ENCODE data around the gene PRPF31.
"Not testable (repeated sequence)": the region's sequence is repeated elsewhere in the genome, so short reads cannot be mapped to it uniquely, and the experiment has no call there.

PRPF31 gene

DNA sequence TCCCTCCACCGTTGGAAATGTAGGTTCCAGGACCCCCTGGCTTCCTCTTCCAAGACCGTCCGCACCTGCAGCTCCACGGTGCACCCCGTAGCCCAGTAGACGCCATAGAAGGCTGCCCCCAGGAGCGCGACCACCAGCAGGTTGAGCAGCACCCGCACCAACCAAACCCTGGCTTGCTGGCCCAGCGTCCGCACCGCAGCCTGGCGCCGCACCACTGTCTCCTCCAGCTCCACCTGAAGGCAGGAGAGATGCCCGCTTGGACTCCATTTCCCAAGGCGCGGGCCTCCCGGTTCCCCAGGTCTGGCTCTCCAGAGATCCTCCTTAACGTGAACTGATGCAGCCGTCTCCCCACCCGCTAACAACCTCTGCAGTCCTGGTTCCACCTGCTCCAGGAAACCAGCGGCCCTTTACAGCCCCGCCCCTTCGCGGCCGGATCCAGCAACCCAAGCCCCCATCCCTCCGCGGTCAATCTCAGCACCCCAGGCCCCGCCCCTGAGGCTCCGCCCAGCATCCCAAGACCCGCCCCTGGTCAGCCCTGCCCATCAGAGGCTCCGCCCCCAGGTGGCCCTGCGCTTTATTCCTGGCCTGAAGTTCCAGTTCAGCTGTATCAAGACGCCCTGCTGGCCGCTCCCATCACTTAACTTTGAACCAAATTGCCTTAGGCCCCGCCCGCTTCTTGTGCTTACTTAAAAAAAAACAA, 49.0 kb downstream of the PRPF31 start:
- DNase-seq: no peak

DNA sequence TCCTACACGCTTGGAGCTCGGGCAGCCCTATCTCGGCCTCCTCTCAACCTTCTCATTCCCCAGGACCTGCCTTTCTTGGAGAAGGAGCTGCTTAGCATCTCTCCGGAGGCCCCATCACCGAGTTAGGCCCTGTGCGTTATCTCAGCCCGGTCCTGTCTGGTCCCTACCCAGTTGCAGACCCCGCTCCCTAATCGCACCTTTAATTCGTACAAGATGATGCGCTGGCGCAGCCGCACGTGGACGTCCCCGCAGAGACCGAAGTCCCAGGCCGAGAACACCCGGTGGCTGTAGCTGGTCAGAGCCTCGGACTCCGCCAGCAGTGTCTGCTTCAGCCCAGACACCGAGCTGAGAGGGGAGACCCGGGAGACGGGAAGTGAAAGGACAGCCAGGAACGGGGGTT, 49.7 kb downstream of the PRPF31 start:
- DNase-seq: no peak

DNA sequence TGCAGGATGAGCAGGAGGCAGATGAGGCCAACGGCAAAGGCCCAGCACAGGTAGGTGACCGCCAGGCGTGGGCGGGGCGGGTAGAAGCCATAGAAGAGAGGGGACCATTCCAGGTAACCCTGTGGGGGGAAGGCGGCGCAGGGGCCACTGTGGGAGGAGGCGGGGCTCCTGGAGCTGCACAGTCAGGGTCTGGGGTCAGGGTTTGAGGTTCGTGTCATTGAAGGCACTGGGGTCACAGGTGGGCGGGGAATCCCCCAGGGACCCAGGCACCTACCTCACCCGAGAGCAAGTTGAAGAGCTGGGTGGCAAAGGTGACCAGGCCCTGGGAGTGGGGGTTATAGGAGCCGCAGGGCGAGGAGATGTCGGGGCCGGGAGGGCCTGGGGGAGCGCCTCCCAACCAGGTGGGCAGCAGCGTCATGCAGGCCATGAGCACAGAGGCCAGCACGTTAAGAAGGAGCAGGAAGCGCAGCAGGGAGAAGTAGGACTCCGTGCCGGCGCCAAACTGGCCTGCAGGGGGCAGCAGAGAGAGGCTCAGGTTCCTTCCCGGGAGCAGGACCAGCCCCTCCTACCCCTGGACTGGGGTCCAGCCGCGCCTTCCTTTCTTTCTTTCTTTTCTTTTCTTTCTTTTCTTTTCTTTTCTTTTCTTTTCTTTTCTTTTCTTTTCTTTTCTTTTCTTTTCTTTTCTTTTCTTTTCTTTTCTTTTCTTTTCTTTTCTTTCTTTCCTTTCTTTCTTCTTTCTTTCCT, 52.8 kb downstream of the PRPF31 start:
- peak; percentile 63 for DNase-seq

DNA sequence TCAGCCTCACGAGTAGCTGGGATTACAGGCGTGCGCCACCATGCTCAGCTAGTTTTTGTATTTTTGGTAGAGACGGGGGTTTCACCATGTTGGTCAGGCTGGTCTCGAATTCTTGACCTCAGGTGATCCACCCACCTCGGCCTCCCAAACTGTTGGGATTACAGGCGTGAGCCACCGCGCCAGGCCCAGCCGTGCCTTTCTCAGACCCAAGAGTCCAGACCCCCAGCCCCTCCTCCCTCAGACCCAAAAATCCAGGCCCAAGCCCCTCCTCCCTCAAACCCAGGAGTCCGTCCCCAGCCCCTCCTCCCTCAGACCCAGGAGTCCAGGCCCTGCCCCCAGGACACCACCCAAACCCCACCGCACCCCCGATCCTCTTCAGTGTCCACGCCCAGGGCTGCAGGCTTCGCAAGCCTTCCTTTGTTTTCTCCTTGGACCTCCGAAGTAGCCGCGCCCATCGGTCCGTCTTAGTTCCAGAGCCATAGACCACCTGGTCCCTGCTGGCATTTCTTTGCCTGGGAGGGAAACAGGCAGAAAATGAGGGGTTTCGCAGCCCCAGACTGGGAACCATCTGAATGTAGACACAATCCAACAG, 53.7 kb downstream of the PRPF31 start:
- no peak for DNase-seq

- DNase-seq: not testable (repeated sequence)
Measured at GRCh38 chr19:54171736-54172431, 56.3 kb downstream of the PRPF31 start.

DNA sequence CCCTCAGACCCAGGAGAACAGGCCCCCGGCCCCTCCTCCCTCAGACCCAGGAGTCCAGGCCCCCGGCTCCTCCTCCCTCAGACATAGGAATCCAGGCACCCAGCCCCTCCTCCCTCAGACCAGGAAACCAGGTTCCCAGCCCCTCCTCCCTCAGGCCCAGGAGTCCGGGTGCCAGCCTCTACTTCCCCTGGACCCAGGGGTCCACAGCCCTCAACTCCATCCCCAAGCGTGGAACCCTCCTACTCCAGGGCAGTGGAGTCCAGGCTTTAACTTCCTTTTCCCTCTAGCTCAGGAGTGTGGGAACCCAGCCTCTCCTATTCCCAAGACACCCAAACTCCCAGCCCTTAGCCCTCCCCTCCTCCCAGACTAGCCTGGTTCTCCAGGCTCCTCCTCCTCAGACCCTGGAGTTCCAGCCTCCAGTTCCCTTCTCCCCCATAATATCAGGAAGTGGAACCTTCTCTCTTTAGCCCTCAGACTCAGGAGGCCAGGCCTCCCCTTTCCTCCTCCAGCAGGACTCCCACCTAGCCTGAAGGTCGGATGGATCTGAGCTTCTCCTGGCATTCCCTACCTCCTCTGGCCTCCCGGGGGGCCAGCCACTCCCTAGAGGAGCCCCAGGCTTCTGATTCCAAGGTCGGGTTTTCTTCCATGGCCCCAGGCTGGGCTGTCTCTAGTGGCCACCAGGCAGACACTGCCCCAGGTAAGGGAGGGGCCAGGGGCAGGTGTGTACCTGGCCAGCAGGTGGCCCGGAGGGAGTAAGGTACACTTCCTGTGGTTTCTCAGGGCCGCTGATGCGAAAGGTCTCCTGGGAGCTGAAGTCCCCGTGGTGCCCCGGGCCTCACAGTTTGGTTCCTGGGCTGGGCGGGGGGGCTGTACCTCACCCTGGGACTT, 57.2 kb downstream of the PRPF31 start, which contains the start of gene TMC4:
Gene TMC4 (minus strand): TSS at position 690 of the 888 bp plus-strand sequence. CDS start 43 bp downstream, at position 647.
- DNase-seq: peak; percentile 21

- no peak for DNase-seq
Measured at GRCh38 chr19:54173359-54173699, 57.8 kb downstream of the PRPF31 start.

- DNase-seq: no peak
Measured at GRCh38 chr19:54173951-54174834, 58.6 kb downstream of the PRPF31 start.

- DNase-seq: peak; percentile 22
Measured at GRCh38 chr19:54178581-54179261, 63.2 kb downstream of the PRPF31 start.

DNA sequence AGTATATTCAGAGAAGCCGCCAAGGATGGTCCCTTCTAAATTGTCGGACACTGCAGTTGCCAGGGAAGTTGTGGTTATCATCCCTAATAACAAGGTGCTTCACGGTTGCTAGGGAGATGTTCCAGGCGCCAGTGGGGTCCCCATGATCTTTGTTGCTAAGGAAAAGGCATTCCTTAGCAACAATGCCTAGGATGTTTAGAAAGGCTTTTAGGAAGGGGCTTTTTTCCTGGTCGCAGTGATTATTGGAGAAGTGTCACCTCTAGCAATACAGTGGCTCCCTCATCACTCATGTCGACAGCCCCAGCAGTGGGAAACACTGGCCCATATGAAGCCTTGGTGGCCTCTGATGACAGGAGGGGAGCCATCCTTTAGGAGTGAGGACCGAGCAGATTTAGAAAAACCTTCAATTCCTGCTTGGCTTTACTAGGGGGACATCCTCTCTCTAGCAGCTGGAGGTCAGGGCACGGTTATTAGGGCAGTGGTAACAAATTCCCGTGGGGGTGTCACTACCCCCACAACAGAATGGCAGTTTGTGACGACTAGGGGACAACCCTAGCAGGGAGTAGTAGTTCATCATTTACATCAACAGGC, 63.8 kb downstream of the PRPF31 start:
- DNase-seq: no peak

DNA sequence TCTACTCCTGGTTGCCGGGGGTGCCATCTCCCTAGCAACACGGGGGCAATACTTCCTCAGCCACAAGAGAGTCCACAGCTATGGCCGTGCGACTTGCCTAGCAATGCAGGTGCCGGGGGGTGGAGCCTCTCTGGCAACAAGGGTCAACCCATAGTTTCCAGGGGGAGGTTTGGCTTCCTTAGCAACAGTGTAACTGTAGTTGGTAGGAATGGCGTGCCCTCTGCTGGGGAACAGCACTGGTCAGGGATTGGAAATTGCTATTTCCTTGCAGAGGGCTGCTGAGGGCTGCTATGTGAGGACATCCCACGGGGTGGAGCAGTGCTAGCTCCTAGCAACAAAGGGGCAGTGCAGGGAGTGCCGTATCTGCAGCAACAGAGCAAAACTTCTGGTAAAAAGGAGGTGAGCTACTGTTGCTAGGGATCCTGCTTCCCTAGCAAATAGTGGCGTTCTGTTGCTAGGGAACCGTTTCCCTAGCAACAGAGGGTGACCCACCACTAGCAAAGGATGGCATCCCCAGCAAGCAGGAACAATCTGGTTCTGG, 64.4 kb downstream of the PRPF31 start:
- no peak for DNase-seq

- no peak for DNase-seq
Measured at GRCh38 chr19:54180691-54181091, 65.1 kb downstream of the PRPF31 start.
